ENCODE data around the gene PAX7. TPM values are rescaled to one million over a fixed set of nuclear protein-coding genes. Genes with fewer than 3 reads are reported as not detected.

Gene PAX7
- total and polyA plus RNA-seq, 9 of the 15 experiments (the other 6 are each of a cell fraction or from before 2014, with no cell fraction given): not detected

DNA sequence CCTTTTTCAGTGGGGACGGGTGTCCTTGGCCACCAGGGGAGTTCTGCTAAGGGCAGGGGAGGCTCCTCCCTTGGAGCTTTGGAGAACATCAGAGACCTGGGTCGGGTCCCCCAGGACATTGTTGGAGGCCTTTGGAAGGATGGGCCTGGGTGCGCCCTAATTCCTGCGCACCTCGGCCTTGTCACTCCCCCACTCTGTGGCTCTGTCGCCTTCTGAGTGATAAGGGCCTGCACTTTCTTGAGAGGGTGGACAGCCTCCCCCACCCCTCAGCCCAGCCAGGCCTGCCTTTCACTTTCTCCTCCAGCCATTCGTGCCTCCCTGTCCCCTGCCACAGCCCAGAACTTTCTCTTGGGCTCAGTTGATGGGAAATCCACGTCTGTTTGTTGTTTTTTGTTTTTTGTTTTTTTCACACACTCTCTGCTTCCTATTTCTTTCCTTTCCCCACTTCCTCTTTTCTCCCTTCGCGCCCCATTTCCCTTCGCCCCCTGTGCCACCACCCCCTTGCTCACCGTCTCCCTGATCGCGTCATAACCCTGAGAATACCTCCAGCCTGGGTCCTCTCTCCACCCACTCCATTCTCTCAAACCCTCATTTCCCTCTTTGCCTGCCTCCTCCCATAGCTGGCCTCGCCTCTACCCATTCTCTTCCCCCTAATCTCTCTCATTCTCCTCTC lies 85.6 kb downstream of the PAX7 start:
- Histone ChIP-seq H3K36me3 (ENCODE audit: control insufficient read depth, insufficient read depth, low read length) (no peaks in the 10 kb centered on the region), H3K4me2 (ENCODE audit: insufficient read depth, low read length) (peak overlapping the region; percentile 28), H3K9me3 (replicated peaks; ENCODE audit: control insufficient read depth, insufficient read depth, low read depth, low read length) (no peaks in the 10 kb centered on the region), H3K4me1 (replicated peaks in 1 of 2; ENCODE audit: control insufficient read depth in 2 of 2, insufficient read depth in 2 of 2, low read length in 2 of 2) (peaks cover 7 to 16% of the 10 kb centered on the region in 2 experiments; a peak in 4 of 5 replicates), H3K4me3 (no peak overlapping the region), H2AFZ (ENCODE audit: low read depth, low read length) (peak overlapping the region; percentile 41; the same call in 1 of the 2 replicates), H3K27me3 (ENCODE audit: control insufficient read depth in 2 of 2, insufficient read depth in 2 of 2, low read length in 2 of 2) (peaks cover 49 to 91% of the 10 kb centered on the region in 2 experiments), H3K27ac (ENCODE audit: extremely low read depth, low read depth, low read length) (no peak overlapping the region), H3K79me2 (ENCODE audit: control insufficient read depth, insufficient read depth, low read length) (no peaks in the 10 kb centered on the region), H3K9ac (ENCODE audit: insufficient read depth in 1 of 2, low read depth in 2 of 2, low read length in 2 of 2) (peak overlapping the region in 1 of 2 experiments; percentile 68; a peak in 1 of 4 replicates), H3K9me1 (ENCODE audit: control insufficient read depth, insufficient read depth, low read length) (no peaks in the 10 kb centered on the region), H4K20me1 (replicated peaks; ENCODE audit: control insufficient read depth, insufficient read depth, low read length) (peaks cover 18% of the 10 kb centered on the region)
- ChIA-PET CTCF (ENCODE audit: low intra/inter-chr PET ratio) (no interaction called here), POLR2A (interaction anchor here (0.6 to 1.7 kb wide), 2 partner anchors 8 to 17 kb away, joined by 3 to 4 read pairs; no protein-coding TSS in a partner anchor)
- ATAC-seq (peak; percentile 70), DNase-seq (ENCODE audit: extremely low read depth in 1 of 4, low spot score in 3 of 4) (peak; percentile 48 to 64 (median 52)), FAIRE-seq (no peak)
- no TSS peak for BruUV-seq (replicated peaks)
- intact Hi-C loops (cut with micrococcal nuclease): no loop called here
- WGBS (ENCODE audit: insufficient coverage, low coverage, missing lambda C conversion rate): 0% methylated on average over 11 of the region's 15 CpGs
- in situ Hi-C loops (cut with MboI): no loop called here
- TF ChIP-seq SMARCA5 (IDR thresholded peaks at IDR 0.05): peak; percentile 25; the same call in 1 of the 2 replicates
- TF ChIP-seq NBN (IDR thresholded peaks at IDR 0.05; ENCODE audit: low read depth): no peak
- TF ChIP-seq SPI1 (IDR thresholded peaks at IDR 0.05; ENCODE audit: borderline replicate concordance, low read depth, low read length): peak; percentile 95
- peak; percentile 46 for TF ChIP-seq EGR1 (conservative IDR thresholded peaks at IDR 0.05)
- peak; percentile 39; the same call in 1 of the 2 replicates for TF ChIP-seq DPF2 (IDR thresholded peaks at IDR 0.05)
- TF ChIP-seq TCF3 (CRISPR knock-in tag; IDR thresholded peaks at IDR 0.05): peak; percentile 35; the same call in 1 of the 2 replicates
- 0 out of 2 replicates have a peak, but pooled peaks have one; percentile 64 for TF ChIP-seq HBP1 (CRISPR knock-in tag; IDR thresholded peaks at IDR 0.05)
- no peak for TF ChIP-seq ZNF146 (CRISPR knock-in tag; IDR thresholded peaks at IDR 0.05; ENCODE audit: unreplicated experiment)
- peak; percentile 63 for TF ChIP-seq CREM (IDR thresholded peaks at IDR 0.05; ENCODE audit: low read depth)
- TF ChIP-seq, protein P1, sequence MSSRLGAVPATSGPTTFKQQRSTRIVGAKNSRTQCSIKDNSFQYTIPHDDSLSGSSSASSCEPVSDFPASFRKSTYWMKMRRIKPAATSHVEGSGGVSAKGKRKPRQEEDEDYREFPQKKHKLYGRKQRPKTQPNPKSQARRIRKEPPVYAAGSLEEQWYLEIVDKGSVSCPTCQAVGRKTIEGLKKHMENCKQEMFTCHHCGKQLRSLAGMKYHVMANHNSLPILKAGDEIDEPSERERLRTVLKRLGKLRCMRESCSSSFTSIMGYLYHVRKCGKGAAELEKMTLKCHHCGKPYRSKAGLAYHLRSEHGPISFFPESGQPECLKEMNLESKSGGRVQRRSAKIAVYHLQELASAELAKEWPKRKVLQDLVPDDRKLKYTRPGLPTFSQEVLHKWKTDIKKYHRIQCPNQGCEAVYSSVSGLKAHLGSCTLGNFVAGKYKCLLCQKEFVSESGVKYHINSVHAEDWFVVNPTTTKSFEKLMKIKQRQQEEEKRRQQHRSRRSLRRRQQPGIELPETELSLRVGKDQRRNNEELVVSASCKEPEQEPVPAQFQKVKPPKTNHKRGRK (tag; IDR thresholded peaks at IDR 0.05): peak; percentile 44; the same call in 1 of the 2 replicates
- TF ChIP-seq, protein P2, sequence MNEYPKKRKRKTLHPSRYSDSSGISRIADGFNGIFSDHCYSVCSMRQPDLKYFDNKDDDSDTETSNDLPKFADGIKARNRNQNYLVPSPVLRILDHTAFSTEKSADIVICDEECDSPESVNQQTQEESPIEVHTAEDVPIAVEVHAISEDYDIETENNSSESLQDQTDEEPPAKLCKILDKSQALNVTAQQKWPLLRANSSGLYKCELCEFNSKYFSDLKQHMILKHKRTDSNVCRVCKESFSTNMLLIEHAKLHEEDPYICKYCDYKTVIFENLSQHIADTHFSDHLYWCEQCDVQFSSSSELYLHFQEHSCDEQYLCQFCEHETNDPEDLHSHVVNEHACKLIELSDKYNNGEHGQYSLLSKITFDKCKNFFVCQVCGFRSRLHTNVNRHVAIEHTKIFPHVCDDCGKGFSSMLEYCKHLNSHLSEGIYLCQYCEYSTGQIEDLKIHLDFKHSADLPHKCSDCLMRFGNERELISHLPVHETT (CRISPR knock-in tag; conservative IDR thresholded peaks at IDR 0.05 in 1 of 2, IDR thresholded peaks at IDR 0.05 in 1 of 2): no peak
- TF ChIP-seq, protein P3, sequence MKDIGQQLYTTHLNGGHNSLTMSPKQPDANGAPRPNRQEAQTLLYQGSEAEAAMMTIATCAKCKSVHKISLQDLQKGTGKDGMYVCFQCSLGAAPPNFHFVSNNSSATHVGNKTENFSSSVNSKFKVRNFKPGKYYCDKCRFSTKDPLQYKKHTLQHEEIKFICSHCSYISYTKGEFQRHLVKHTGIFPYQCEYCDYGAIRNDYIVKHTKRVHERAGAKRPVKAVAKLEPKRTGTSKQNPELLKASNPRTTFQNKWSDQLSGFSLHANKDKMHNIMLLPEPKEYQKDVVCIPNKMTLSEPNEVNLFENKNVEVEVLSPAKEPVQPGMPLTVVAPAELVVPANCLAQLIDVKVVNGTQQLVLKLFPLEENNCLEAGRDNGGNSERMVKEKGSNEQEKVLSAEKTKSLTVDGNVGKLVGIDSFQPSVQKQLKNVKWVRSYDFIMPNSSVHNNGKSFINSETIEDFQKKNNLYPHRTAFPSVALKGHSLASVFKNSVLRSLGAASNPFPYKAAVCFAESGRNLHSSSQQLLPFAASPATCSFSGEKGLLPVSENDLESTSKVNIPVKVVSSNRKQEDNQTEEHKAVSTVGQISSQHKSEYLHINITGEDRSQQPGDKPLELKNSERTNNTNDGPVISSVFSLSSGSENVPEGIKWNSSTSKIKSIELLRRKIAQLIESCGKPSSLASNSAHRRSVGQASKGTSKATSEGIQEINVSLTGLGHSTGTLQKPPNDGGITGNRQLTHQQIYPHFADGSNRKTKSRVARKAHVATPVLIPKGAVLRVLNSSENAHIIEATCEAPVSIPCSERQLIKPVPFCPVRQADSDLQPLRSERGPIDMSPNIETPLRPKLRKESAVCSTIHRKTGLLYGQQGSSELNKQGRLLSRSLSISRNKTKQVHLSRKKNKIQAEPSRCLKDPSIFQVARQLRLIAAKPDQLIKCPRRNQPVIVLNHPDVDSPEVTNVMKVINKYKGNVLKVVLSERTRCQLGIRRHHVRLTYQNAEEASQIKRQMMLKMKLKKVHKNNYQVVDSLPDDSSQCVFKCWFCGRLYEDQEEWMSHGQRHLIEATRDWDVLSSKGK (CRISPR knock-in tag; IDR thresholded peaks at IDR 0.05): no peak
